Tibial artery (tissue), 4 donors: ENCODE measurements around the gene THAP5.

Source experiments
- DNase-seq, 2 donors: peaks; one replicate each; pipeline ENCODE4 v3.0.0-alpha.2; 2019
- H3K27ac ChIP-seq, 2 donors: fragments of 200-600 bp; sonication (generic) in 1 of 2; 1 replicate in 1 of 2; 2 replicates in 1 of 2; pipeline ENCODE4 v1.5.1; 2018 to 2019; ENCODE audit warnings: mild to moderate bottlenecking in 1 of 2
- H3K27me3 ChIP-seq, 2 donors: fragments of 200-600 bp; sonication (generic) in 1 of 2; one replicate each; pipeline versions ENCODE4 v1.5.1 to v1.6.0; 2016 to 2019
- H3K36me3 ChIP-seq, 3 donors: fragments of 200-600 bp; sonication (generic) in 2 of 3; one replicate each; pipeline ENCODE4 v1.5.1; 2016 to 2019; ENCODE audit warnings: mild to moderate bottlenecking in 2 of 3
- H3K4me1 ChIP-seq, 4 donors: fragments of 200-600 bp; sonication (generic) in 2 of 4; 1 replicate in 3 of 4; 2 replicates in 1 of 4; pipeline ENCODE4 v1.5.1; 2016 to 2019
- H3K4me3 ChIP-seq, 2 donors: fragments of 200-600 bp; sonication (generic) in 1 of 2; 1 replicate in 1 of 2; 2 replicates in 1 of 2; pipeline ENCODE4 v1.5.1; 2018 to 2019; ENCODE audit warnings: mild to moderate bottlenecking in 2 of 2
- H3K9me3 ChIP-seq, 3 donors: fragments of 200-600 bp; sonication (generic) in 1 of 3; one replicate each; pipeline ENCODE4 v1.5.1; 2016 to 2019
- intact Hi-C: fragments of 100-400 bp; cut with DNase I; formaldehyde crosslinking; loops from one replicate; pipeline ENCODE4 v1.15.0; 2023; ENCODE audit warnings: low total_unique reads
- TF ChIP-seq, protein P1 (sequence below), 2 experiments: fragments of 200-600 bp in 1 of 2; fragments of 450-650 bp in 1 of 2; IDR thresholded peaks; one replicate each; pipeline ENCODE4 v1.5.1; 2017 to 2019; ENCODE audit warnings: antibody characterized with exemption in 2 of 2, mild to moderate bottlenecking in 1 of 2, moderate library complexity in 1 of 2

THAP5 gene

GRCh38 chr7:108526768-108527017 lies 42.8 kb downstream of the THAP5 start:
- Histone ChIP-seq H3K36me3 (no peaks in the 10 kb centered on the region), H3K27ac (peak overlapping the region; percentile 84 to 92), H3K4me3 (peak overlapping the region; percentile 65 to 71), H3K4me1 (peaks cover 9 to 34% (median 27%) of the 10 kb centered on the region in 4 donors), H3K9me3 (no peaks in the 10 kb centered on the region), H3K27me3 (no peaks in the 10 kb centered on the region)
- TF ChIP-seq, protein P1, sequence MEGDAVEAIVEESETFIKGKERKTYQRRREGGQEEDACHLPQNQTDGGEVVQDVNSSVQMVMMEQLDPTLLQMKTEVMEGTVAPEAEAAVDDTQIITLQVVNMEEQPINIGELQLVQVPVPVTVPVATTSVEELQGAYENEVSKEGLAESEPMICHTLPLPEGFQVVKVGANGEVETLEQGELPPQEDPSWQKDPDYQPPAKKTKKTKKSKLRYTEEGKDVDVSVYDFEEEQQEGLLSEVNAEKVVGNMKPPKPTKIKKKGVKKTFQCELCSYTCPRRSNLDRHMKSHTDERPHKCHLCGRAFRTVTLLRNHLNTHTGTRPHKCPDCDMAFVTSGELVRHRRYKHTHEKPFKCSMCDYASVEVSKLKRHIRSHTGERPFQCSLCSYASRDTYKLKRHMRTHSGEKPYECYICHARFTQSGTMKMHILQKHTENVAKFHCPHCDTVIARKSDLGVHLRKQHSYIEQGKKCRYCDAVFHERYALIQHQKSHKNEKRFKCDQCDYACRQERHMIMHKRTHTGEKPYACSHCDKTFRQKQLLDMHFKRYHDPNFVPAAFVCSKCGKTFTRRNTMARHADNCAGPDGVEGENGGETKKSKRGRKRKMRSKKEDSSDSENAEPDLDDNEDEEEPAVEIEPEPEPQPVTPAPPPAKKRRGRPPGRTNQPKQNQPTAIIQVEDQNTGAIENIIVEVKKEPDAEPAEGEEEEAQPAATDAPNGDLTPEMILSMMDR (IDR thresholded peaks at IDR 0.05) = no peak
- DNase-seq = no peak
- intact Hi-C loops = loop anchor here (2.0 kb wide), 1 partner anchor 42 kb away; the partner anchor contains the start of genes DNAJB9 and THAP5

DNA sequence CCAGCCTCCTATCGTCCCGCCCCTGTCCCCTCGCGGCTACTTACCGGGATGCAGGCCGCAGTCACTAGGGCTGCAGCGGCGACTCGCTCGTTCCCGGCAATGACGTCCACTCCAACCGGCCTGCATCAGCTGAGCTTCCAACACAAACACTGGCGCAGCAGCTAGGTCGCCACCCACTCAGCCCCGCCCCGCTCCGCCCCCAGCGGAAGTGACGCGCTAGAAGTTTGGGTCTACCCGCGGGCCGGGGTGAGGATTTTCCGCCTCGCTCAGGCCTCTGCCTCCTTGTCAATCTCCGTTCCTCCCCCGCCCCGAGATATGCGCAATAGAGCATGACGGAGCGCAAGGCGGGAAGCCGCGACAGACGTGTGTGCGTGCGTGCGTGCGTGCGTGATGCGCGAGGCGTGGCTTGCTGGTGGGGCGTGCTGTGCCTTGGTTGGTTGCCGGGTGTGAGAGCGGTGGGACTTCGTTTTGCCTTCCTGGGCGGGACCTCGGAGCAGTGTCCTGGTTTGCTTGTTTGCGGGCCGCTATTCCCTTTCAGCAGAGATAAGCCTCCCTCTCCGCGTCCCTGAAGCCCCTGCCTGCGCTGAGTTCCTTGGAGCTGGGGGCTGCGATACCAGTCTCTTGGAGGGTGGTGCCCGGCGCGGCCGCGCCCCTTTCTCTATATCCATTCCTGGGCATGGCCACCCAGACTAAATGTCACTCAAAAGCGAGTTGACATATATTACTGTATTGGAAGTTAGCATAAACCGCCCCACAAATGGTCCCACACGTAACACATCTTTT lies 43.3 kb downstream of the THAP5 start, which contains the start of gene PNPLA8:
TSS of gene PNPLA8 (minus strand) at position 151 of the 783 bp plus-strand sequence. CDS start 10,644 bp downstream, outside the sequence.
- TF ChIP-seq, protein P1 (IDR thresholded peaks at IDR 0.05) = no peak
- peak within 1 kb of the TSS; percentile 65 to 71 for H3K4me3 ChIP-seq
- no peaks in the 10 kb centered on the region for H3K36me3 ChIP-seq
- intact Hi-C loops = loop anchor here (2.0 kb wide), 1 partner anchor 43 kb away; the partner anchor contains the start of genes DNAJB9 and THAP5
- H3K9me3 ChIP-seq = no peaks in the 10 kb centered on the region
- H3K4me1 ChIP-seq = peaks cover 9 to 39% (median 29%) of the 10 kb centered on the region in 4 donors
- no peaks in the 10 kb centered on the region for H3K27me3 ChIP-seq
- DNase-seq = peak; percentile 100
- peak within 1 kb of the TSS; percentile 84 to 92 for H3K27ac ChIP-seq

DNA sequence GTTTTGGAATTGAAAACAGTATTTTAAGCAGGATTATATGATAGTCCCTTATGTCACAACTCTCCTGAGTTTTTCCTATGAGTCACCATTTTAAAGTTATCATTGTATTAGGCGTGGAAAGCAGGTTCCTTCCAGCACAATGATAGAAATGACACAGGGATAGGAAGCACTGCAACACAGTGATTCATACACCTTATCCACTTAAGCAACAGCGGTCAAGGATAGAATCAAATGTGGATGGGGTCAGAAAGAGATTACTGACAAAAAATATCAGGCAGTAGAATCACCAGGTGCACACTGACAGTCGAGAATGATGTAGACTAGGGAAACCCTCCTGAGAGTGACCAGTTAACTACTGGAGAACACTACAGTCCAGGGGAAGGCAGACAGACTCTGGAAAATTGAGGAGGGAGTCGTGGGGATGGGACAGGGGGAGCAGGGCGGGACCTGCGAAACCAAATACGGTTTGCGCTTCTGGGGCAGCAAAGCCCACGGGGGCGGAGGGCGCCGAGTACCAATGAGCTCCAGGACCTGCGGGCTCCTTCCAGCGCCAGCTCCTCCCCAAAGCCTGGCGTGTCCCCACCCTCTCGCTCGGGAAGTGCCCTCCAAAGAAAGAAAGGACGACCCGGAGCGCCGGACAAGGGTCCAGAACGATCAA lies 44.0 kb downstream of the THAP5 start:
- TF ChIP-seq, protein P1 (IDR thresholded peaks at IDR 0.05) = no peak
- Histone ChIP-seq H3K27ac (peak overlapping the region; percentile 84 to 92), H3K9me3 (no peaks in the 10 kb centered on the region), H3K4me1 (peaks cover 9 to 45% (median 29%) of the 10 kb centered on the region in 4 donors), H3K27me3 (no peaks in the 10 kb centered on the region), H3K4me3 (peak overlapping the region; percentile 65 to 71), H3K36me3 (no peaks in the 10 kb centered on the region)
- intact Hi-C loops = no loop called here
- peak; percentile 87 to 95 for DNase-seq

GRCh38 chr7:108522780-108523179 lies 46.7 kb downstream of the THAP5 start:
- no peak overlapping the region for H3K4me3 ChIP-seq
- TF ChIP-seq, protein P1 (IDR thresholded peaks at IDR 0.05) = no peak
- H3K27me3 ChIP-seq = no peaks in the 10 kb centered on the region
- peaks cover 6 to 7% (median 6%) of the 10 kb centered on the region in 3 donors for H3K36me3 ChIP-seq
- no peaks in the 10 kb centered on the region for H3K9me3 ChIP-seq
- no peak for DNase-seq
- no peak overlapping the region for H3K27ac ChIP-seq
- intact Hi-C loops = no loop called here
- peaks cover 9 to 54% (median 29%) of the 10 kb centered on the region in 4 donors for H3K4me1 ChIP-seq

DNA sequence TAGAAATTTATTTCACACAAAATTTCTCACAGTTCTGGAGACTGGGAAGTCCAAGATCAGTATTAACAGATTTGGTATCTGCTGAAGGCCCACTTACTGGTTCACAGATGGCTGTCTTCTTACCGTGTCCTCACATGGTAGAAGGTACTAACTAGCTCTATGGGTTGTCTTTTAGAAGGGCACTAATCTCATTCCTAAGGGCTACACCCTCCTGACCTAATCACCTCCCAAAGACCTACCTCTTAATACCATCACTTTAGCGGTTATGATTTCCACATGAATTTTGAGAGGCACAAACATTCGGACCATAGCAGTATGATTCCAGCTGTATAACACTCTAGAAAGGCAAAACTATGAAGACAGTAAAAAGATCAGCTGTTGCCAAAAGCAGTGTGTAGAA lies 51.6 kb downstream of the THAP5 start:
- intact Hi-C loops = no loop called here
- peaks cover 18 to 32% (median 19%) of the 10 kb centered on the region in 3 donors for H3K36me3 ChIP-seq

More for the DNA sequence above, 51.6 kb downstream of the THAP5 start:
- Histone ChIP-seq H3K27ac (no peak overlapping the region), H3K4me3 (no peak overlapping the region), H3K4me1 (peaks cover 0 to 32% (median 6%) of the 10 kb centered on the region in 4 donors), H3K27me3 (no peaks in the 10 kb centered on the region), H3K9me3 (no peaks in the 10 kb centered on the region)
- TF ChIP-seq, protein P1 (IDR thresholded peaks at IDR 0.05) = no peak
- DNase-seq = no peak
